ENCODE data around the gene ARMCX6.
"Not testable (repeated sequence)": the region's sequence is repeated elsewhere in the genome, so short reads cannot be mapped to it uniquely, and the experiment has no call there.

Gene ARMCX6

DNA sequence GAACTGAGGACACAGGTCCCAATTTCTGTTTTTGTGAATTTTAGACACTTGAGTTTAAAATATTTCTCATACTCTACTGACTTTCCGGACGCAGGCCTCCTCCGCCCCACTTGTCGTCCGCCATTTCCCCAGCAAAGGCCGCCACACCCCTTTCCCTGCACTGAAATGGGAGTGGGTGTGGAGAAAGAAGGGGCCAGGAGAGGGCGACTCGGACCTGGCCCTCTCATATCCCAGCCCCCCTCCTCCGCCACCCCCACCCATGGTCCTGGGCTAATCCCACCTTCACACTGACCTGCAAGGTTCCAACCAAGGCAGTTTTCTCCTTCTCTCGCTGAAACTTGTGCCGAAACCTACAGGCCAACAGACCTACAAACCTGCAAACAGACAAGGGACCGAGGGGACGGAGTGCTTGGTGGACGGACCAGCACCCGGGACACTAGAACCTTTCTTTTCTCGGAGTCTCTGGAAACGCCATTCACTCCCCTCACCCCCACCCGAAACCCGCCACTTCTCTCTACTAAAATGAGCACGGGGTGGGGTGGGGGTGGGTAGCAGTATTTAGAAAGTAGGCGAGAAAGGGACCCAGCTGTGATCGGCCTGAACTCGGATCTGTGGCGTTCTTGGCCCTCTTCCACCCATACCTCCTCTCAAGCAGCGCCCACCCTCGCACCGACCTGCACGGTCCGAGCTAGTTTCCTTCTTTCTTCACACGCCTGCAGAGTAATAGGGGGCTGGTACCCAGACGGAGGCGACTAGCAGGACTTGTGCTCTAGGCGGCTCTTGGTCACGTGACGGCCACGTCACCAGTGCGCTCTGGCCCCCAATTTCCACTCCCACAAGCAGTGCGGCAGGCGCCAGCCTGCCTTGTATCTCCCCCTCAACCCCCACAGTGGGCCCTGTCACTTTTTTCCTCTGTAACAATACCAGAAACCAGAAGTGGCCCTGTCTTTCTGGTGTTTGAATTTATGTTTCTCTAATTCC, at the start of gene ARMCX6:
Gene ARMCX6 (minus strand): TSS at position 790 of the 981 bp plus-strand sequence. CDS start 1,380 bp downstream, outside the sequence.
- Histone ChIP-seq H3K4me1 (ENCODE audit: control insufficient read depth in 2 of 2, insufficient read depth in 2 of 2, low read length in 2 of 2) (peaks cover 3 to 6% of the 10 kb centered on the region in 2 donors), H3K9me3 (ENCODE audit: control insufficient read depth in 2 of 2, low read length in 2 of 2) (no peaks in the 10 kb centered on the region), H3K36me3 (ENCODE audit: control insufficient read depth in 2 of 2, insufficient read depth in 2 of 2, low read length in 2 of 2) (no peaks in the 10 kb centered on the region), H3K4me3 (ENCODE audit: low read length in 2 of 2) (peak within 1 kb of the TSS; percentile 84 to 85), H3K9ac (ENCODE audit: low read depth in 1 of 2, low read length in 2 of 2) (peak within 1 kb of the TSS; percentile 72 to 74), H3K27ac (ENCODE audit: low read depth in 2 of 2, low read length in 2 of 2) (peak within 1 kb of the TSS; percentile 61 to 65), H3K27me3 (ENCODE audit: control insufficient read depth in 2 of 2, insufficient read depth in 2 of 2, low read length in 2 of 2) (peaks cover 0 to 5% of the 10 kb centered on the region in 2 donors)

- H3K4me3 ChIP-seq (ENCODE audit: low read length in 2 of 2): peak within 1 kb of the TSS; percentile 74 to 85
- H3K27me3 ChIP-seq (ENCODE audit: control insufficient read depth in 2 of 2, insufficient read depth in 2 of 2, low read length in 2 of 2): peaks cover 7 to 10% of the 10 kb centered on the region in 2 donors
- H3K9ac ChIP-seq (ENCODE audit: low read depth in 1 of 2, low read length in 2 of 2): peak within 1 kb of the TSS; percentile 15 to 58
- H3K9me3 ChIP-seq (ENCODE audit: control insufficient read depth in 2 of 2, low read length in 2 of 2): no peaks in the 10 kb centered on the region
- no peaks in the 10 kb centered on the region for H3K4me1 ChIP-seq (ENCODE audit: control insufficient read depth in 2 of 2, insufficient read depth in 2 of 2, low read length in 2 of 2)
- no peaks in the 10 kb centered on the region for H3K36me3 ChIP-seq (ENCODE audit: control insufficient read depth in 2 of 2, insufficient read depth in 2 of 2, low read length in 2 of 2)
- H3K27ac ChIP-seq (ENCODE audit: low read depth in 2 of 2, low read length in 2 of 2): peak within 1 kb of the TSS in 1 of 2 donors; percentile 41
Observed at GRCh38 chrX:101659601-101660063, 41.8 kb upstream of the ARMCX6 start, which contains the start of gene ARMCX2. Gene ARMCX2 (minus strand): TSS chrX:101659850. CDS start chrX:101657588, 2,262 bp downstream.

- H3K4me1 ChIP-seq (ENCODE audit: control insufficient read depth in 2 of 2, insufficient read depth in 2 of 2, low read length in 2 of 2): no peaks in the 10 kb centered on the region
- no peaks in the 10 kb centered on the region for H3K9me3 ChIP-seq (ENCODE audit: control insufficient read depth in 2 of 2, low read length in 2 of 2)
- H3K36me3 ChIP-seq (ENCODE audit: control insufficient read depth in 2 of 2, insufficient read depth in 2 of 2, low read length in 2 of 2): no peaks in the 10 kb centered on the region
- peaks cover 3 to 7% of the 10 kb centered on the region in 2 donors for H3K27me3 ChIP-seq (ENCODE audit: control insufficient read depth in 2 of 2, insufficient read depth in 2 of 2, low read length in 2 of 2)
- H3K27ac ChIP-seq (ENCODE audit: low read depth in 2 of 2, low read length in 2 of 2): peak overlapping the region in 1 of 2 donors; percentile 41
- peak overlapping the region; percentile 15 to 58 for H3K9ac ChIP-seq (ENCODE audit: low read depth in 1 of 2, low read length in 2 of 2)
- peak overlapping the region; percentile 74 to 85 for H3K4me3 ChIP-seq (ENCODE audit: low read length in 2 of 2)
Observed at GRCh38 chrX:101658661-101659491, 41.1 kb upstream of the ARMCX6 start.

DNA sequence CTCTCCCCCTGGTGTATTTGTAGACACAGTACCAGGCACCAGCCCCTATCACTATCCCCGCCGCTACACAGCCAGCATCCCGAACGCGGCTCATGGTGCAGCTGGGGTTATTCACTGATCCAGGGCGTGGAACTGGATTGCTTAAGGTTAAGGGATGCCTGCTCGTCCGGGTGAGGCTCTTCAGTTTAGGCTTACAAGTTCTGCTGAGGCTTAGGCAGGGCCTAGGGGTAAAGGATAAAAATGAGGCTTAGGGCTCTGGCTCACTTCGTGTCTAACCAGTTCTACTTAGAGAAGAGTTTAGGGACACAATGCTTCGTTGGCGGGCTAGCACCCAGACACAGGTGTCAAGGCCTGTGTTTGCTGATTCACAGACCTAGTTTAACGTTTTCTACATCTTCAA, 39.7 kb upstream of the ARMCX6 start:
- Histone ChIP-seq H3K27me3 (ENCODE audit: control insufficient read depth in 2 of 2, insufficient read depth in 2 of 2, low read length in 2 of 2) (peaks cover 3 to 4% of the 10 kb centered on the region in 2 donors), H3K4me1 (ENCODE audit: control insufficient read depth in 2 of 2, insufficient read depth in 2 of 2, low read length in 2 of 2) (no peaks in the 10 kb centered on the region), H3K27ac (ENCODE audit: low read depth in 2 of 2, low read length in 2 of 2) (no peak overlapping the region), H3K4me3 (ENCODE audit: low read length in 2 of 2) (no peak overlapping the region), H3K9ac (ENCODE audit: low read depth in 1 of 2, low read length in 2 of 2) (no peak overlapping the region), H3K36me3 (ENCODE audit: control insufficient read depth in 2 of 2, insufficient read depth in 2 of 2, low read length in 2 of 2) (no peaks in the 10 kb centered on the region), H3K9me3 (ENCODE audit: control insufficient read depth in 2 of 2, low read length in 2 of 2) (no peaks in the 10 kb centered on the region)

- no peaks in the 10 kb centered on the region for H3K4me1 ChIP-seq (ENCODE audit: control insufficient read depth in 2 of 2, insufficient read depth in 2 of 2, low read length in 2 of 2)
- H3K27ac ChIP-seq (ENCODE audit: low read depth in 2 of 2, low read length in 2 of 2): no peak overlapping the region
- no peaks in the 10 kb centered on the region for H3K36me3 ChIP-seq (ENCODE audit: control insufficient read depth in 2 of 2, insufficient read depth in 2 of 2, low read length in 2 of 2)
- no peak overlapping the region for H3K4me3 ChIP-seq (ENCODE audit: low read length in 2 of 2)
- peaks cover 3 to 4% of the 10 kb centered on the region in 2 donors for H3K27me3 ChIP-seq (ENCODE audit: control insufficient read depth in 2 of 2, insufficient read depth in 2 of 2, low read length in 2 of 2)
- H3K9me3 ChIP-seq (ENCODE audit: control insufficient read depth in 2 of 2, low read length in 2 of 2): no peaks in the 10 kb centered on the region
- no peak overlapping the region for H3K9ac ChIP-seq (ENCODE audit: low read depth in 1 of 2, low read length in 2 of 2)
Observed at GRCh38 chrX:101656817-101657216, 39.0 kb upstream of the ARMCX6 start.

GRCh38 chrX:101655534-101655933, 37.7 kb upstream of the ARMCX6 start:
- no peak overlapping the region for H3K4me3 ChIP-seq (ENCODE audit: low read length in 2 of 2)
- H3K27ac ChIP-seq (ENCODE audit: low read depth in 2 of 2, low read length in 2 of 2): no peak overlapping the region
- H3K27me3 ChIP-seq (ENCODE audit: control insufficient read depth in 2 of 2, insufficient read depth in 2 of 2, low read length in 2 of 2): no peaks in the 10 kb centered on the region
- H3K4me1 ChIP-seq (ENCODE audit: control insufficient read depth in 2 of 2, insufficient read depth in 2 of 2, low read length in 2 of 2): no peaks in the 10 kb centered on the region
- no peak overlapping the region for H3K9ac ChIP-seq (ENCODE audit: low read depth in 1 of 2, low read length in 2 of 2)
- H3K9me3 ChIP-seq (ENCODE audit: control insufficient read depth in 2 of 2, low read length in 2 of 2): no peaks in the 10 kb centered on the region
- H3K36me3 ChIP-seq (ENCODE audit: control insufficient read depth in 2 of 2, insufficient read depth in 2 of 2, low read length in 2 of 2): no peaks in the 10 kb centered on the region

GRCh38 chrX:101647716-101648115, 29.9 kb upstream of the ARMCX6 start:
- not testable (repeated sequence) for H3K9ac ChIP-seq (ENCODE audit: low read depth in 1 of 2, low read length in 2 of 2); H3K4me1 ChIP-seq (ENCODE audit: control insufficient read depth in 2 of 2, insufficient read depth in 2 of 2, low read length in 2 of 2); H3K4me3 ChIP-seq (ENCODE audit: low read length in 2 of 2); H3K9me3 ChIP-seq (ENCODE audit: control insufficient read depth in 2 of 2, low read length in 2 of 2); H3K36me3 ChIP-seq (ENCODE audit: control insufficient read depth in 2 of 2, insufficient read depth in 2 of 2, low read length in 2 of 2); H3K27me3 ChIP-seq (ENCODE audit: control insufficient read depth in 2 of 2, insufficient read depth in 2 of 2, low read length in 2 of 2); H3K27ac ChIP-seq (ENCODE audit: low read depth in 2 of 2, low read length in 2 of 2)

DNA sequence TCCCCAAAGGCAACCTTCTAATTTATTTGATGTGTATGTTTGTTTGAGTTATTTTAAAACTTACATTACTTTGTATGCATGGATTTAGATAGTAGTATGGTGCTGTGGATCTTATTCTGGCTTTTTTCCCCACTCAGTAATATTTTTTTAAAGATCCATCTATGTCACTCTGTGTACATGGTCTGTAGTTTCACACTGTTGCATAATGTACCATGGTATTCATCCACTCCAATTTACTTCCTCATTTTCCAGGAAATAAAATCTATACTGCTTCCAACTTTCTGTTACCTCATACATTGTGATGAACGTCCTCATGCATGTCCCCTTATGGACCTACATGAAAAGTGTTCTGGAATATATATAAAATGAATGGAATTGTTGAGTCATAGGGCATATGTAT, 24.3 kb upstream of the ARMCX6 start:
- H3K9me3 ChIP-seq (ENCODE audit: control insufficient read depth in 2 of 2, low read length in 2 of 2): no peaks in the 10 kb centered on the region
- H3K4me3 ChIP-seq (ENCODE audit: low read length in 2 of 2): no peak overlapping the region
- H3K36me3 ChIP-seq (ENCODE audit: control insufficient read depth in 2 of 2, insufficient read depth in 2 of 2, low read length in 2 of 2): no peaks in the 10 kb centered on the region
- peaks cover 0 to 2% of the 10 kb centered on the region in 2 donors for H3K27me3 ChIP-seq (ENCODE audit: control insufficient read depth in 2 of 2, insufficient read depth in 2 of 2, low read length in 2 of 2)
- no peak overlapping the region for H3K9ac ChIP-seq (ENCODE audit: low read depth in 1 of 2, low read length in 2 of 2)
- H3K4me1 ChIP-seq (ENCODE audit: control insufficient read depth in 2 of 2, insufficient read depth in 2 of 2, low read length in 2 of 2): no peaks in the 10 kb centered on the region
- no peak overlapping the region for H3K27ac ChIP-seq (ENCODE audit: low read depth in 2 of 2, low read length in 2 of 2)

GRCh38 chrX:101639583-101639982, 21.8 kb upstream of the ARMCX6 start:
- no peaks in the 10 kb centered on the region for H3K27me3 ChIP-seq (ENCODE audit: control insufficient read depth in 2 of 2, insufficient read depth in 2 of 2, low read length in 2 of 2)
- no peak overlapping the region for H3K4me3 ChIP-seq (ENCODE audit: low read length in 2 of 2)
- H3K4me1 ChIP-seq (ENCODE audit: control insufficient read depth in 2 of 2, insufficient read depth in 2 of 2, low read length in 2 of 2): no peaks in the 10 kb centered on the region
- no peak overlapping the region for H3K27ac ChIP-seq (ENCODE audit: low read depth in 2 of 2, low read length in 2 of 2)
- H3K36me3 ChIP-seq (ENCODE audit: control insufficient read depth in 2 of 2, insufficient read depth in 2 of 2, low read length in 2 of 2): no peaks in the 10 kb centered on the region
- no peak overlapping the region for H3K9ac ChIP-seq (ENCODE audit: low read depth in 1 of 2, low read length in 2 of 2)
- H3K9me3 ChIP-seq (ENCODE audit: control insufficient read depth in 2 of 2, low read length in 2 of 2): no peaks in the 10 kb centered on the region

Measured in mucosa of rectum (tissue), 2 donors.